HepG2 (cell line): Measurements from ENCODE around the gene NTSR2. TPM values are rescaled to one million over a fixed set of nuclear protein-coding genes. Genes with fewer than 3 reads are reported as not detected.

Source experiments
- BHLHE40 ChIP-seq: IDR thresholded peaks from 2 replicates; pipeline ENCODE4 v1.6.1; 2011; ENCODE audit warnings: low read length, improper control_type of control experiment
- CREM ChIP-seq, 2 experiments: sonication (generic) in 1 of 2; formaldehyde crosslinking in 1 of 2; IDR thresholded peaks; 2 replicates each; pipeline versions ENCODE4 v1.4.0 to v1.6.1; 2016 to 2020; ENCODE audit warnings: antibody characterized with exemption in 1 of 2, mild to moderate bottlenecking in 1 of 2, missing genetic modification reagents in 1 of 2
- HDAC1 ChIP-seq: sonication (generic); formaldehyde crosslinking; IDR thresholded peaks from 2 replicates; pipeline ENCODE4 v1.5.1; 2020; ENCODE audit warnings: mild to moderate bottlenecking, missing genetic modification reagents
- HNRNPH1 ChIP-seq: fragments of 200-400 bp; formaldehyde crosslinking; optimal IDR thresholded peaks from 2 replicates; pipeline ENCODE3; 2017; ENCODE audit warnings: mild to moderate bottlenecking, low read depth, low read length
- HOXA3 ChIP-seq: sonication (generic); formaldehyde crosslinking; IDR thresholded peaks from 2 replicates; pipeline ENCODE4 v1.5.0; 2020; ENCODE audit warnings: missing genetic modification reagents
- NFKB2 ChIP-seq: sonication (generic); formaldehyde crosslinking; IDR thresholded peaks from 2 replicates; pipeline ENCODE4 v1.4.0; 2020; ENCODE audit warnings: missing genetic modification reagents, borderline replicate concordance
- NONO ChIP-seq, 2 experiments: fragments of 450-650 bp in 1 of 2; sonication (generic) in 1 of 2; formaldehyde crosslinking in 1 of 2; IDR thresholded peaks in 1 of 2; conservative IDR thresholded peaks in 1 of 2; 2 replicates each; pipeline versions ENCODE4 v1.6.1 to v1.8.0; 2017 to 2022; ENCODE audit warnings: mild to moderate bottlenecking in 1 of 2, missing genetic modification reagents in 1 of 2, moderate library complexity in 1 of 2
- PRDM15 ChIP-seq: sonication (generic); formaldehyde crosslinking; IDR thresholded peaks from 2 replicates; pipeline ENCODE4 v1.4.0; 2020; ENCODE audit warnings: missing genetic modification reagents
- SALL1 ChIP-seq: sonication (generic); formaldehyde crosslinking; IDR thresholded peaks from 2 replicates; pipeline ENCODE4 v1.8.0; 2022; ENCODE audit warnings: mild to moderate bottlenecking, missing genetic modification reagents
- TBX3 ChIP-seq: fragments of 450-650 bp; IDR thresholded peaks from 2 replicates; pipeline ENCODE4 v1.6.1; 2017; ENCODE audit warnings: antibody characterized with exemption, mild to moderate bottlenecking, inconsistent platforms, borderline replicate concordance
- ZBTB33 ChIP-seq: sonication (generic); formaldehyde crosslinking; IDR thresholded peaks from 2 replicates; pipeline ENCODE4 v1.4.0; 2020; ENCODE audit warnings: missing genetic modification reagents
- ZNF256 ChIP-seq: sonication (generic); formaldehyde crosslinking; conservative IDR thresholded peaks from 2 replicates; pipeline ENCODE4 v1.4.0; 2020; ENCODE audit warnings: missing genetic modification reagents
- ZNF335 ChIP-seq: sonication (generic); formaldehyde crosslinking; IDR thresholded peaks from 2 replicates; pipeline ENCODE4 v1.4.0; 2020; ENCODE audit warnings: missing genetic modification reagents
- ZNF878 ChIP-seq: sonication (generic); formaldehyde crosslinking; IDR thresholded peaks from 2 replicates; pipeline ENCODE4 v1.8.1; 2023; ENCODE audit warnings: mild to moderate bottlenecking, missing genetic modification reagents, moderate library complexity
- ZSCAN12 ChIP-seq: sonication (generic); formaldehyde crosslinking; IDR thresholded peaks from 2 replicates; pipeline ENCODE4 v1.9.0; 2021; ENCODE audit warnings: mild to moderate bottlenecking, missing genetic modification reagents
- polyA plus RNA-seq, 8 experiments: library from polyadenylated mRNA; depleted of rRNA in 3 of 8; stranded (reverse) in 7 of 8; unstranded in 1 of 8; fragments of >200 nt; fragmentation: Illumina TruSeq in 4 of 8; extraction: Trizol in 4 of 8; gene quantifications; 2 replicates each; pipeline versions ENCODE4 v1.2.1 to v1.2.3, GENCODE V29; 2011 to 2016; ENCODE audit warnings: low read depth in 4 of 8, missing spikeins in 1 of 8, mixed read lengths in 1 of 8; ENCODE audit not compliant: insufficient read depth in 1 of 8
- total RNA-seq, 5 experiments: library from RNA; depleted of rRNA; stranded (reverse); fragments of >200 nt; fragmentation: Illumina TruSeq; extraction: Trizol; gene quantifications; 2 replicates each; pipeline ENCODE4 v1.2.3, GENCODE V29; 2016; ENCODE audit warnings: low read depth in 1 of 5
- TF ChIP-seq, protein P1 (sequence below): sonication (generic); formaldehyde crosslinking; IDR thresholded peaks from 2 replicates; pipeline ENCODE4 v1.5.0; 2020; ENCODE audit warnings: mild to moderate bottlenecking, missing genetic modification reagents, borderline replicate concordance

Gene NTSR2
- total and polyA plus RNA-seq, 2 of the 13 experiments (the other 11 are each of a cell fraction or from before 2014, with no cell fraction given) = not detected

DNA sequence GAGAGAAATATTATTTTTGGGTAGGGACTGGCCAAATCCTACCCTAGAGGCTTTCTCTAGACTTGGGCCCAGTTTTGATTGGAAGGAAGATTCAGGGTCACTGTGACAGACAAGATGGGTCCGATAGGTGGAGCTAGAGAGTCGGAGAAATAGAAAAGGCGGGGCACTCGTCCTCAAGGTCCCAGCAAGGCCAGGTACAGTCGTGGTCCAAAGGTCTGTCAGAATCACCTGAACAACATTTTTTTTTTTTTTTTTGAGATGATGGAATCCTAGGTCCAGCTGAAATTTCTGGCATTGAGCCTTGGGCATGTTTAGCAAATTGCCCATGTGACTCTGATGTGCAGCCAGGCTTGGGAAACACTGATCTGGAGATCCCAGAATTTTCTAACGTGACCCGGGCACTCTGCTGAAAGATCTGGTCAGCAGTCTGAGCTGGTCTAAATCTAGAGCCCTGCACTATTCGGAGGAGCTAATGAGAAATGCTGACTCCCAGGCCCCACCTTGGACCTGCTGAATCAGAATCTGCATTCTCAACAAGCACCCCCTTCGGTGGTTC is 23.0 kb upstream of the NTSR2 start (continued):
- TF ChIP-seq, protein P1, sequence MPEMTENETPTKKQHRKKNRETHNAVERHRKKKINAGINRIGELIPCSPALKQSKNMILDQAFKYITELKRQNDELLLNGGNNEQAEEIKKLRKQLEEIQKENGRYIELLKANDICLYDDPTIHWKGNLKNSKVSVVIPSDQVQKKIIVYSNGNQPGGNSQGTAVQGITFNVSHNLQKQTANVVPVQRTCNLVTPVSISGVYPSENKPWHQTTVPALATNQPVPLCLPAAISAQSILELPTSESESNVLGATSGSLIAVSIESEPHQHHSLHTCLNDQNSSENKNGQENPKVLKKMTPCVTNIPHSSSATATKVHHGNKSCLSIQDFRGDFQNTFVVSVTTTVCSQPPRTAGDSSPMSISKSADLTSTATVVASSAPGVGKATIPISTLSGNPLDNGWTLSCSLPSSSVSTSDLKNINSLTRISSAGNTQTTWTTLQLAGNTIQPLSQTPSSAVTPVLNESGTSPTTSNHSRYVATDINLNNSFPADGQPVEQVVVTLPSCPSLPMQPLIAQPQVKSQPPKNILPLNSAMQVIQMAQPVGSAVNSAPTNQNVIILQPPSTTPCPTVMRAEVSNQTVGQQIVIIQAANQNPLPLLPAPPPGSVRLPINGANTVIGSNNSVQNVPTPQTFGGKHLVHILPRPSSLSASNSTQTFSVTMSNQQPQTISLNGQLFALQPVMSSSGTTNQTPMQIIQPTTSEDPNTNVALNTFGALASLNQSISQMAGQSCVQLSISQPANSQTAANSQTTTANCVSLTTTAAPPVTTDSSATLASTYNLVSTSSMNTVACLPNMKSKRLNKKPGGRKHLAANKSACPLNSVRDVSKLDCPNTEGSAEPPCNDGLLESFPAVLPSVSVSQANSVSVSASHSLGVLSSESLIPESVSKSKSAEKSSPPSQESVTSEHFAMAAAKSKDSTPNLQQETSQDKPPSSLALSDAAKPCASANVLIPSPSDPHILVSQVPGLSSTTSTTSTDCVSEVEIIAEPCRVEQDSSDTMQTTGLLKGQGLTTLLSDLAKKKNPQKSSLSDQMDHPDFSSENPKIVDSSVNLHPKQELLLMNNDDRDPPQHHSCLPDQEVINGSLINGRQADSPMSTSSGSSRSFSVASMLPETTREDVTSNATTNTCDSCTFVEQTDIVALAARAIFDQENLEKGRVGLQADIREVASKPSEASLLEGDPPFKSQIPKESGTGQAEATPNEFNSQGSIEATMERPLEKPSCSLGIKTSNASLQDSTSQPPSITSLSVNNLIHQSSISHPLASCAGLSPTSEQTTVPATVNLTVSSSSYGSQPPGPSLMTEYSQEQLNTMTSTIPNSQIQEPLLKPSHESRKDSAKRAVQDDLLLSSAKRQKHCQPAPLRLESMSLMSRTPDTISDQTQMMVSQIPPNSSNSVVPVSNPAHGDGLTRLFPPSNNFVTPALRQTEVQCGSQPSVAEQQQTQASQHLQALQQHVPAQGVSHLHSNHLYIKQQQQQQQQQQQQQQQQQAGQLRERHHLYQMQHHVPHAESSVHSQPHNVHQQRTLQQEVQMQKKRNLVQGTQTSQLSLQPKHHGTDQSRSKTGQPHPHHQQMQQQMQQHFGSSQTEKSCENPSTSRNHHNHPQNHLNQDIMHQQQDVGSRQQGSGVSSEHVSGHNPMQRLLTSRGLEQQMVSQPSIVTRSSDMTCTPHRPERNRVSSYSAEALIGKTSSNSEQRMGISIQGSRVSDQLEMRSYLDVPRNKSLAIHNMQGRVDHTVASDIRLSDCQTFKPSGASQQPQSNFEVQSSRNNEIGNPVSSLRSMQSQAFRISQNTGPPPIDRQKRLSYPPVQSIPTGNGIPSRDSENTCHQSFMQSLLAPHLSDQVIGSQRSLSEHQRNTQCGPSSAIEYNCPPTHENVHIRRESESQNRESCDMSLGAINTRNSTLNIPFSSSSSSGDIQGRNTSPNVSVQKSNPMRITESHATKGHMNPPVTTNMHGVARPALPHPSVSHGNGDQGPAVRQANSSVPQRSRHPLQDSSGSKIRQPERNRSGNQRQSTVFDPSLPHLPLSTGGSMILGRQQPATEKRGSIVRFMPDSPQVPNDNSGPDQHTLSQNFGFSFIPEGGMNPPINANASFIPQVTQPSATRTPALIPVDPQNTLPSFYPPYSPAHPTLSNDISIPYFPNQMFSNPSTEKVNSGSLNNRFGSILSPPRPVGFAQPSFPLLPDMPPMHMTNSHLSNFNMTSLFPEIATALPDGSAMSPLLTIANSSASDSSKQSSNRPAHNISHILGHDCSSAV (CRISPR knock-in tag) = no peak
- no peak for TF ChIP-seq NFKB2 (CRISPR knock-in tag)
- TF ChIP-seq ZNF335 (CRISPR knock-in tag) = 0 out of 2 replicates have a peak, but pooled peaks have one; percentile 41
- no peak for TF ChIP-seq TBX3
- no peak for TF ChIP-seq HNRNPH1
- TF ChIP-seq ZNF256 (CRISPR knock-in tag) = no peak
- TF ChIP-seq ZBTB33 (CRISPR knock-in tag) = no peak
- TF ChIP-seq ZSCAN12 (CRISPR knock-in tag) = no peak
- no peak for TF ChIP-seq NONO (IDR thresholded peaks at IDR 0.05)
- TF ChIP-seq NONO (CRISPR knock-in tag; conservative IDR thresholded peaks at IDR 0.05) = no peak
- peak; percentile 22; the same call in 1 of the 2 replicates for TF ChIP-seq HDAC1 (CRISPR knock-in tag)
- TF ChIP-seq ZNF878 = no peak
- TF ChIP-seq CREM (IDR thresholded peaks at IDR 0.05) = 0 out of 2 replicates have a peak, but pooled peaks have one; percentile 14
- TF ChIP-seq CREM (CRISPR knock-in tag; IDR thresholded peaks at IDR 0.05) = no peak
- TF ChIP-seq SALL1 (CRISPR knock-in tag) = peak; percentile 69
- peak; percentile 38; the same call in 1 of the 2 replicates for TF ChIP-seq HOXA3 (CRISPR knock-in tag)
- no peak for TF ChIP-seq PRDM15 (CRISPR knock-in tag)
- TF ChIP-seq BHLHE40 = 0 out of 2 replicates have a peak, but pooled peaks have one; percentile 4
